ENCODE results near the gene PIWIL4. TPM values are rescaled to one million over a fixed set of nuclear protein-coding genes. Genes with fewer than 3 reads are reported as not detected.

The PIWIL4 gene
- polyA plus RNA-seq, 1 experiment, result 1.6 TPM

DNA sequence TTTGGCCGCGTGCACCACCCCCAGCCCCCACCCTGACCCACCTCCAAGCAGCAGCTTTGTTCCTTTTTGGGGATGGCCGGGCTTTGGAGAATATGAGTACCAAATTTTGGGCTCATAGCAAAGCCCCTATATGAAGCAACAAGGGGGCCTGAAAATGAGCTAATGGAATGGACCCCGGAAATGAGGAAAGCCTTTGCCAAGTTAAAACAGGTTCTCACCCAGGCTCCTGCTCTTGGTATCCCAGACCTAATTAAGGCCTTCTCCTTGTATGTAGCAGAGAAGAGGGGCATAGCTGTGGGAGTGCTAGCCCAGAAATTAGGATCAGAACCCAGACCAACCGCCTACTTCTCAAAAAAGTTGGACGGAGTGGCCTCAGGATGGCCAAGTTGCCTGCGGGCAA is 87.0 kb downstream of the PIWIL4 start:
- Histone ChIP-seq H3K4me3 (ENCODE audit: low read depth, low read length) (no peak overlapping the region), H3K36me3 (ENCODE audit: control insufficient read depth, insufficient read depth, low read length) (no peaks in the 10 kb centered on the region), H3K27me3 (ENCODE audit: control insufficient read depth, insufficient read depth, low read length) (no peaks in the 10 kb centered on the region; the same call in none of the 2 replicates)
- CTCF ChIA-PET, result interaction anchor here (0.9 to 1.0 kb wide), 2 partner anchors 12 to 15 kb away, joined by 3 read pairs; no protein-coding TSS in a partner anchor
- POLR2A ChIA-PET, result no interaction called here
- TF ChIP-seq, protein P1, sequence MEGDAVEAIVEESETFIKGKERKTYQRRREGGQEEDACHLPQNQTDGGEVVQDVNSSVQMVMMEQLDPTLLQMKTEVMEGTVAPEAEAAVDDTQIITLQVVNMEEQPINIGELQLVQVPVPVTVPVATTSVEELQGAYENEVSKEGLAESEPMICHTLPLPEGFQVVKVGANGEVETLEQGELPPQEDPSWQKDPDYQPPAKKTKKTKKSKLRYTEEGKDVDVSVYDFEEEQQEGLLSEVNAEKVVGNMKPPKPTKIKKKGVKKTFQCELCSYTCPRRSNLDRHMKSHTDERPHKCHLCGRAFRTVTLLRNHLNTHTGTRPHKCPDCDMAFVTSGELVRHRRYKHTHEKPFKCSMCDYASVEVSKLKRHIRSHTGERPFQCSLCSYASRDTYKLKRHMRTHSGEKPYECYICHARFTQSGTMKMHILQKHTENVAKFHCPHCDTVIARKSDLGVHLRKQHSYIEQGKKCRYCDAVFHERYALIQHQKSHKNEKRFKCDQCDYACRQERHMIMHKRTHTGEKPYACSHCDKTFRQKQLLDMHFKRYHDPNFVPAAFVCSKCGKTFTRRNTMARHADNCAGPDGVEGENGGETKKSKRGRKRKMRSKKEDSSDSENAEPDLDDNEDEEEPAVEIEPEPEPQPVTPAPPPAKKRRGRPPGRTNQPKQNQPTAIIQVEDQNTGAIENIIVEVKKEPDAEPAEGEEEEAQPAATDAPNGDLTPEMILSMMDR (IDR thresholded peaks at IDR 0.05; ENCODE audit: insufficient read depth, low read depth, low read length), result no peak
- no peak for DNase-seq (ENCODE audit: low read depth)

DNA sequence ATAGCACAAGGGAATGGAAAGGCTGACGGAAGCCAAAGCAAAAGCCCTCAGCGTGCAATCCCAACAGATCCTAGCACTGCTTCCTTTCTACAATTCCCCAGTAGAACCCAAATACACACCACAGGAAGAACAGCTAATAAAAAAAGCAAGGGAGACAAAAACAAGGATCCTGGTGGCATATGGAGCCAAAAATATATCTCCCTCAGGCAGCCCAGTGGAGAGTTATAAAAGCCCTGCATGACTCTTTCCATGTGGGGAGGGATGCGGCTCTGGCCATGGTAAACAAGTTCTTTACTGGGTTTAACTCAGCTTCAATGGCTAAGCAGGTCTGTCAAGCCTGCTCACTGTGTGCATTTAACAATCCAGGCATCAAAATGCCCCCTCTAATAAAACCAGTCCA is 88.1 kb downstream of the PIWIL4 start:
- POLR2A ChIA-PET, result no interaction called here
- H3K4me3 ChIP-seq (ENCODE audit: low read depth, low read length), result no peak overlapping the region
- TF ChIP-seq, protein P1 (IDR thresholded peaks at IDR 0.05; ENCODE audit: insufficient read depth, low read depth, low read length), result no peak
- no peak for DNase-seq (ENCODE audit: low read depth)
- no peaks in the 10 kb centered on the region; the same call in none of the 2 replicates for H3K27me3 ChIP-seq (ENCODE audit: control insufficient read depth, insufficient read depth, low read length)
- CTCF ChIA-PET, result interaction anchor here (0.9 to 1.0 kb wide), 2 partner anchors 11 to 16 kb away, joined by 3 read pairs; no protein-coding TSS in a partner anchor
- H3K36me3 ChIP-seq (ENCODE audit: control insufficient read depth, insufficient read depth, low read length), result no peaks in the 10 kb centered on the region

DNA sequence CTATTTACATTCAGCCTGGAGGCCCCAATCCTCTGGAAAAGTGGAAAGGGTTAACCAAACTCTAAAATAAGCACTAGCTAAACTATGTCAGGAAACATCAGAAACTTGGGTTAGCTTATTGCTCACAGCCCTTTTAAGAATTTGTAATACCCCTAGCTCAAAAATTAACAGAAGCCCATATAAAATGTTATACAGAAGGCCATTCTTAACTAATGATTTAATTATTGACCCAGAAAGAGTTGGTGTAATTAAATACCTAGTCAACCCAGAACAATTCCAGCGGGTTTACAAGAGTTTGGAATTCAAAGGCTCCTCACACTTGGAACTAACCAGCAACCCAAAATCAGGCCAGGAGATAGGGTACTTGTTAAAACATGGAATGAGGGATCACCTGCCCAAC is 88.8 kb downstream of the PIWIL4 start:
- DNase-seq (ENCODE audit: low read depth), result no peak
- TF ChIP-seq, protein P1 (IDR thresholded peaks at IDR 0.05; ENCODE audit: insufficient read depth, low read depth, low read length), result no peak
- H3K27me3 ChIP-seq (ENCODE audit: control insufficient read depth, insufficient read depth, low read length), result no peaks in the 10 kb centered on the region; the same call in none of the 2 replicates
- ChIA-PET CTCF (no interaction called here), POLR2A (no interaction called here)
- H3K36me3 ChIP-seq (ENCODE audit: control insufficient read depth, insufficient read depth, low read length), result no peaks in the 10 kb centered on the region
- no peak overlapping the region for H3K4me3 ChIP-seq (ENCODE audit: low read depth, low read length)

DNA sequence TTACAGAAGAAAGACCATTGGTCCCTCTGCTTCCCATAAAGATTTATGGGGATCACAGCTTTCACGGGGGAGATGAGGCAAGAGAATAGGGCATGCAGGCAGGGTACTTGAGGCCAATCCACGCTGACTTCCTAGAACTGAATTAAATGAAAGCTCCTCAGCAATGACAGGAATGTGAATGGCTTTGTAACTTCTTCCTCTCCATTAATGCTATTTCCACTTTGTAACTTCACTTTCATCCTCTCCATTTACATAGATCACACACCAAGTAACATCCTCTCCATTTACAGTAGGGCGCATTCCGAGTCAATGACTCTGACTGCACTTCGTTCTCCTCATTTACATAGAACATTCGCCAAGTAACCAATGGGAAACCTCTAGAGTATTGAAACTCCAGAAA is 89.8 kb downstream of the PIWIL4 start:
- ChIA-PET POLR2A (interaction anchor here (0.6 kb wide), 1 partner anchor 311 kb away, joined by 3 read pairs; no protein-coding TSS in a partner anchor), CTCF (no interaction called here)
- TF ChIP-seq, protein P1 (IDR thresholded peaks at IDR 0.05; ENCODE audit: insufficient read depth, low read depth, low read length), result no peak
- no peak for DNase-seq (ENCODE audit: low read depth)
- no peaks in the 10 kb centered on the region; the same call in none of the 2 replicates for H3K27me3 ChIP-seq (ENCODE audit: control insufficient read depth, insufficient read depth, low read length)
- H3K36me3 ChIP-seq (ENCODE audit: control insufficient read depth, insufficient read depth, low read length), result no peaks in the 10 kb centered on the region
- H3K4me3 ChIP-seq (ENCODE audit: low read depth, low read length), result no peak overlapping the region

DNA sequence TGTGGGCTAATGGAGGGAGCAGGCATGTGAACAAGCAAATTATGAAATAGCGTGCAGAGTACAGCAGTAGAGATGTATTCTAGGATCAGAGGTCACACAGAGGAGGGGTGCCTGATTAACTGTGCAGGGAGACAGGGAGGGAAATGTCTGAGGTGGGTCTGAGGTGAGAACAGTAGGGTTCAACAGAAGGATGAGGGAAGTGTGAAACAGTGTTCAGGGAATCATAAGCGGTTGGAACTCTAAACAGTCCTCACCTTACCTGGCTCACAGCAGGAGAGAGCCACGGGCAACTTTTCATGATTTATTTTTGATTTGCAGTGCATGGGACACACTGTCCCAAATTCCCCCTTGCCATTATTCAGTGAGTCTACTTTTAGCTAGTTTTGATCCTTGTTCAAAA is 90.5 kb downstream of the PIWIL4 start:
- DNase-seq (ENCODE audit: low read depth), result no peak
- ChIA-PET CTCF (no interaction called here), POLR2A (no interaction called here)
- Histone ChIP-seq H3K36me3 (ENCODE audit: control insufficient read depth, insufficient read depth, low read length) (no peaks in the 10 kb centered on the region), H3K27me3 (ENCODE audit: control insufficient read depth, insufficient read depth, low read length) (no peaks in the 10 kb centered on the region; the same call in none of the 2 replicates), H3K4me3 (ENCODE audit: low read depth, low read length) (no peak overlapping the region)
- TF ChIP-seq, protein P1 (IDR thresholded peaks at IDR 0.05; ENCODE audit: insufficient read depth, low read depth, low read length), result no peak
